GM23248 (cell line): Measurements from ENCODE around the gene KAT5.

Experiments used
- EZH2 ChIP-seq: fragments of 200-600 bp; sonication (generic); IDR thresholded peaks from 2 replicates; pipeline ENCODE4 v1.6.1; 2018; ENCODE audit warnings: antibody characterized with exemption, mild to moderate bottlenecking; ENCODE audit not compliant: insufficient read depth, poor library complexity, severe bottlenecking
- EZH2phosphoT487 ChIP-seq: fragments of 200-600 bp; sonication (generic); IDR thresholded peaks from 2 replicates; pipeline ENCODE4 v1.6.1; 2018; ENCODE audit warnings: antibody characterized with exemption, moderate library complexity, mild to moderate bottlenecking, low read depth; ENCODE audit not compliant: insufficient read depth

DNA sequence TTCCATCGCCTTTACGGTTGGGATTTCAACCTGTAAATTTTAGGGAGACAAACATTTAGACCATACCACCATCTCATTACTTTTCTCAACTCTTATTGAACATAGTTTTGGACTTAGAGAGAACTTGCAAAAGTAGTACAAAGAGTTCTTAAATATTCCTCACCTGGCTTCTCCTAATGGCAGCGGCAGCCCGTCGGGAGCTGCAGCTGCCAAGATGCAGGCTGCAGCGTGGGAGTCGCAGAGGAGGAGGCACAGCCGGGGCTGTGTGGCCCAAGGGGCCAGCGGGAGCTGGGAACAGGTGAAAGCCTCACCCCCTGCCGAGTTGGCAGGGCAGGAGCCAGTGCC, 31.6 kb downstream of the KAT5 start:
- no peak for TF ChIP-seq EZH2phosphoT487
- TF ChIP-seq EZH2, result no peak
